Natural killer cell treated with Interleukin-12 subunit alpha and Interleukin-12 subunit beta and Interleukin-15 and Interleukin-18, amount 100 ng/mL, for 72 hours (primary cell): ENCODE data around the gene RAPGEFL1. TPM values are rescaled to one million over a fixed set of nuclear protein-coding genes. Genes with fewer than 3 reads are reported as not detected.
A peak's percentile ranks its signal among the peaks of the same experiment; 100 is the strongest.
"Not testable (repeated sequence)": the region's sequence is repeated elsewhere in the genome, so short reads cannot be mapped to it uniquely, and the experiment has no call there.

Experiments
- ATAC-seq, 2 donors: fragments of 150-1000 bp; cut with Tn5 transposase in 1 of 2; sonication (Bioruptor Pico), chemical (Tn5 transposase) in 1 of 2; 2 replicates each; pipeline ENCODE4 v1.10.0; 2021
- DNase-seq: peaks from one replicate; pipeline ENCODE4 v3.0.0; 2022; ENCODE audit warnings: low spot score
- H3K27ac Mint-ChIP-seq, 2 donors: 1 replicate in 1 of 2; 2 replicates in 1 of 2; pipeline ENCODE4 v1.8.0; 2022; ENCODE audit warnings: mixed read lengths in 2 of 2, mild to moderate bottlenecking in 1 of 2, moderate library complexity in 1 of 2
- H3K27me3 Mint-ChIP-seq, 2 donors: 1 replicate in 1 of 2; 2 replicates in 1 of 2; pipeline ENCODE4 v1.8.0; 2022; ENCODE audit warnings: mixed read lengths in 2 of 2
- H3K36me3 Mint-ChIP-seq: one replicate; pipeline ENCODE4 v1.8.0; 2022; ENCODE audit warnings: mixed read lengths
- H3K4me1 Mint-ChIP-seq, 2 donors: 1 replicate in 1 of 2; 2 replicates in 1 of 2; pipeline ENCODE4 v1.8.0; 2022; ENCODE audit warnings: low read depth in 2 of 2, mixed read lengths in 2 of 2, mild to moderate bottlenecking in 1 of 2
- H3K4me3 Mint-ChIP-seq: one replicate; pipeline ENCODE4 v1.8.0; 2022; ENCODE audit warnings: mixed read lengths
- H3K9me3 Mint-ChIP-seq: 2 replicates; pipeline ENCODE4 v1.8.0; 2022; ENCODE audit warnings: mixed read lengths
- total RNA-seq, 2 donors: library from RNA; stranded (reverse); gene quantifications; one replicate each; pipeline ENCODE4 v1.2.3, GENCODE V29; 2022

The RAPGEFL1 gene, protein sequence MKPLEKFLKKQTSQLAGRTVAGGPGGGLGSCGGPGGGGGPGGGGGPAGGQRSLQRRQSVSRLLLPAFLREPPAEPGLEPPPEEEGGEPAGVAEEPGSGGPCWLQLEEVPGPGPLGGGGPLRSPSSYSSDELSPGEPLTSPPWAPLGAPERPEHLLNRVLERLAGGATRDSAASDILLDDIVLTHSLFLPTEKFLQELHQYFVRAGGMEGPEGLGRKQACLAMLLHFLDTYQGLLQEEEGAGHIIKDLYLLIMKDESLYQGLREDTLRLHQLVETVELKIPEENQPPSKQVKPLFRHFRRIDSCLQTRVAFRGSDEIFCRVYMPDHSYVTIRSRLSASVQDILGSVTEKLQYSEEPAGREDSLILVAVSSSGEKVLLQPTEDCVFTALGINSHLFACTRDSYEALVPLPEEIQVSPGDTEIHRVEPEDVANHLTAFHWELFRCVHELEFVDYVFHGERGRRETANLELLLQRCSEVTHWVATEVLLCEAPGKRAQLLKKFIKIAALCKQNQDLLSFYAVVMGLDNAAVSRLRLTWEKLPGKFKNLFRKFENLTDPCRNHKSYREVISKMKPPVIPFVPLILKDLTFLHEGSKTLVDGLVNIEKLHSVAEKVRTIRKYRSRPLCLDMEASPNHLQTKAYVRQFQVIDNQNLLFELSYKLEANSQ
- total RNA-seq, result 10 to 100 TPM in 1 of 2 donors, 1 to 10 TPM in 1; 5.9 to 17.2 TPM

DNA sequence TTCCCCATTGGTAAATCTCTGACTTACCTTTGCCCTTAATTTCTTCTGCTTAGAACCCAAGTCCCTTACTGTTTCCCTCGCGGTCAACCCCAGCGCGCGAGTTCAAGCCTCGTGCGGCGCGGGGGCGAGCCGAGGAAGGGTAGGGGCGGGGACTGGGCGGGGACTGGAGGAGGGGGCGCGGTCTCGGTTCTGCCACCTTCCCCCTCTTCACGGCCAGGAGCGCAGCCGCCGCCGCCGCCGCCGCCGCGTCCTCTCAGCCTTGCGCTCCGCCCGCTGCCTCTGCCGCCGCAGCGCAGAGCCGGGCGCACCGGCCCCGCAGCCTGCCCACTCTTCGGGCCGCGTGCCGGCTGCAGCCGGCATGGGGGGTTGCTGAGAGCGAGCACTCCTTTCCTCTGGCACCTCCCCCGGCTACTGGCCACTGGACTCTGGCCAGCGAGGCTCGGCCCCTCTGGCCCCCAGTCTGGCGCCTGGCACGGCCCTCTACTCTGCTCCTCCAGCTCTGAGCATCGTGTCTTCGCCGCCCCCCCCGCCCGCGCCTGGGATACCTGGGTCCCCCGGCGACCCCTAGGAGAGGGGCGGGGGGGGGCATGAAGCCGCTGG is at the start of gene RAPGEFL1:
RAPGEFL1 (plus strand) TSS at position 196 of the 600 bp plus-strand sequence; CDS start at position 588, 392 bp downstream.
- Mint-ChIP-seq H3K4me1 (peaks cover 7 to 11% of the 10 kb centered on the region in 2 donors), H3K27ac (no peak within 1 kb of the TSS), H3K9me3 (no peaks in the 10 kb centered on the region), H3K36me3 (peaks cover 4% of the 10 kb centered on the region), H3K27me3 (peaks cover 0 to 2% of the 10 kb centered on the region in 2 donors), H3K4me3 (peak within 1 kb of the TSS; percentile 56)
- DNase-seq, result peak; percentile 78
- ATAC-seq, result peak; percentile 96

DNA sequence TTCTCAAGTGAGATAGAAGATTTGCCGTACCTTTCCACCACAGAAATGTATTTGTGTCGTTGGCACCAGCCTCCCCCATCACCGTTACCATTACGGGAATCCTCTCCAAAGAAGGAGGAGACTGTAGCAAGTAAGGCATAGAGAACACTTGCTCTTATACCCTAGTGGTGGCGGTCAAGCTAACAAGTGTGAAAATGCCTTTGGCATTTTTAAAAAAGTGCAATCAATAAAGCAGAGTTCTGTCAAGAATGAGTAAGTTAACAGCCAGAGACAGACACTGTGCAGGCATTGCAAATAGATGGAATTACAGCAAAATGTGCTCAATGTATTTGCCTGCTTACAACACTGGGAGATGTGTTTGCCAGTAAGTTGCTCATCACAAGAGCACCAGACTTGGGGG is 47.8 kb upstream of the RAPGEFL1 start:
- H3K4me1 Mint-ChIP-seq, result peaks cover 17 to 26% of the 10 kb centered on the region in 2 donors
- DNase-seq (no peak), ATAC-seq (no peak)
- H3K4me3 Mint-ChIP-seq, result no peak overlapping the region
- peaks cover 54% of the 10 kb centered on the region for H3K36me3 Mint-ChIP-seq
- H3K27ac Mint-ChIP-seq, result peak overlapping the region in 1 of 2 donors; percentile 77
- no peaks in the 10 kb centered on the region for H3K27me3 Mint-ChIP-seq
- H3K9me3 Mint-ChIP-seq, result no peaks in the 10 kb centered on the region

DNA sequence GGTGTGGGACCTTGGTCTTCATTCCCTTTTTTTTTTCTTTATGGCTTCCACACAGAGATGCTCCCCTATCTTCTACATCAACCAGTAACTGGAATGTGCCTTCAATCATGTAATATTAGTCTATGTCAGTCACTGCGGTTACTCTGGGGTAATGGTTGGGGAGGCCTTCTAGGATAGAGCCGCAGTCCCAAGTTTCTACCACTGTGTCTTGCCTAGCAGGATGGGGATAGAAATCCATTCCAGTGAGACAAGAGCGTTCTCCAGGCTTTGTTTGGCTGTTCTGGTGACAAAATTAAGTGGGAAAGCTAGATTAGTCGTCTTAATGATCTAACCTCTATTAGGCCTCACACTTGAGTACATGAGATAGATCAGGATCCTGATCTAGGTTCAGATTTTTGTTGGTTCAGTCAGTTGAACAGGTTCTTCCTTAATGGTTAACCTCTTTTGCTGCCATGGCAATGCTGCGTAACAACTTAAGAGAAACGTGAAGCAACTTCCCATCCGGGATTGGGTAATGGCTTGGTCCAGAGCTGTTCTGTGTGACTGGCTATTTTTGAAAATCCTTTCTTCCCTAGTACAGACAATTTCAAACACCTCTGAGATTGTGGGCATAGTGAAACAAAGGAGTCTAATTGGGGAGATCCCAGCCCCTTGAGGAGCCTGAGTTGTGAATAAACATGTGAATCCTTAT is 46.8 kb upstream of the RAPGEFL1 start:
- Mint-ChIP-seq H3K27me3 (no peaks in the 10 kb centered on the region), H3K27ac (peak overlapping the region; percentile 26 to 77), H3K9me3 (no peaks in the 10 kb centered on the region), H3K4me3 (no peak overlapping the region), H3K4me1 (peaks cover 13 to 20% of the 10 kb centered on the region in 2 donors), H3K36me3 (peaks cover 61% of the 10 kb centered on the region)
- DNase-seq (no peak), ATAC-seq (peak in 1 of 2 donors; percentile 43)

DNA sequence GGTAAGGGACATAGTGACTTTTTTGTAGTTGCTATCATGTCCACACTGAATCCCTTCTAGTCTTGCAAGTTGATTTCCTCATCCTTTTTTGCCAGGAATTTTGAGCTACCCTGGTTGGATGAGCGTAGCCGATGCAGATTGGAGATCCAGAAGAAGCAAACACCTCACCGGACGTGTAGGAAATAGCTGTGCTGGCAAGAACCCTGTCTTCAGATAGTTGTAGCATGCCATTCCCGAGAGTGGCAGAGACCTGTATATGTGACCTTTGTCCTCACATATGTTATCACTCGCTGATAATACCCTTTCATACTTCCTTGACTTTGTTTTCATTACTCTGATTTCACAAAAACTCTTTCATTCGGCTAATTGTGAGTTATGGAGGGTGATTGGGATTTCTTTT is 43.1 kb upstream of the RAPGEFL1 start:
- no peak for ATAC-seq
- Mint-ChIP-seq H3K9me3 (no peaks in the 10 kb centered on the region), H3K4me3 (no peak overlapping the region), H3K36me3 (peaks cover 54% of the 10 kb centered on the region), H3K27me3 (no peaks in the 10 kb centered on the region), H3K4me1 (peaks cover 8 to 14% of the 10 kb centered on the region in 2 donors), H3K27ac (peak overlapping the region in 1 of 2 donors; percentile 32)
- DNase-seq, result no peak

DNA sequence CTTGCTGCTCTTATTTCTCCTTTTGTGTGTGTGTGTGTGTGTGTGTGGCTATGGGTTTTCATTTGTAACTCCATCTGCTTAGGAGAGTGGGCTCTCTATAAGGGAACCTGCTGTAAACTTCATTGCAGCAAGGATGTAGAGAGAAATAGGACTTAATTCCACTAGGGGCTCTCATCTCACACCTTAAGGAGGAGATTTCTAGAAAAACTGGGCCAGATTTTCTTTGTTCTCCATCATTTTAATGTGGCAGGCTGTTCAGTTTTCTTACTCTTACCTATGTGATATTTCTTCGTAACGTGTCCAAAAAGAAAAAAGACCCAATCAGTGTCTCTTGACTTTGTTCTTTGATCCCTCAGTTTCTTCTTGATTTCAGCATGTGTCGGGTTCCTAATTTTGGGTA is 41.5 kb upstream of the RAPGEFL1 start:
- H3K9me3 Mint-ChIP-seq, result no peaks in the 10 kb centered on the region
- H3K27ac Mint-ChIP-seq, result peak overlapping the region; percentile 14 to 63
- H3K27me3 Mint-ChIP-seq, result no peaks in the 10 kb centered on the region
- peaks cover 10 to 13% of the 10 kb centered on the region in 2 donors for H3K4me1 Mint-ChIP-seq
- peaks cover 41% of the 10 kb centered on the region for H3K36me3 Mint-ChIP-seq
- no peak overlapping the region for H3K4me3 Mint-ChIP-seq
- DNase-seq (no peak), ATAC-seq (no peak)

DNA sequence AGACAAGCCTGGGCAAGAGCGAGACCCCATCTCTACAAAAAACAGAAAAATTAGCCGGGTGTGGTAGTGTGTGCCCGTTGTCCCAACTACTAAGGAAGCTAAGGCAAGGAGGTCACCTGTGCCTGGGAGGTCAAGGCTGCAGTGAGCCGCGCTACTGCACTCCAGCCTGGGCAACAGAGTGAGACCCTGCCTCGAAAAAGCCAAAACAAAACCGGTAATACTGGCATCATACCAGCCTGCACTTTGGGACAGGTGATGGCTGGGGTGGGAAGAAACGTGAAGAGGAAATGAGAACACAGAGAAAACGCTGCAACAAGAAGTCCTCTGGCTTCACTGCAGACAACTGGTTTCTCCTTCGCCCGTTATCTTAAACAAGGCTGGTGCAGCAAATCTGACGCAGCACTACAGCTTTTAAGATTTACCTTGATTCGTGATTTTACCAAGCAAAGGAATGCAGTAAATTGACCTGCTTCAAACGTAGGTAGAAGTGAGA is 37.7 kb upstream of the RAPGEFL1 start:
- Mint-ChIP-seq H3K27ac (peak overlapping the region; percentile 92 to 96), H3K36me3 (peaks cover 18% of the 10 kb centered on the region), H3K4me3 (peak overlapping the region; percentile 94), H3K4me1 (peaks cover 21 to 24% of the 10 kb centered on the region in 2 donors), H3K9me3 (no peaks in the 10 kb centered on the region), H3K27me3 (no peaks in the 10 kb centered on the region)
- DNase-seq, result no peak
- ATAC-seq, result no peak

DNA sequence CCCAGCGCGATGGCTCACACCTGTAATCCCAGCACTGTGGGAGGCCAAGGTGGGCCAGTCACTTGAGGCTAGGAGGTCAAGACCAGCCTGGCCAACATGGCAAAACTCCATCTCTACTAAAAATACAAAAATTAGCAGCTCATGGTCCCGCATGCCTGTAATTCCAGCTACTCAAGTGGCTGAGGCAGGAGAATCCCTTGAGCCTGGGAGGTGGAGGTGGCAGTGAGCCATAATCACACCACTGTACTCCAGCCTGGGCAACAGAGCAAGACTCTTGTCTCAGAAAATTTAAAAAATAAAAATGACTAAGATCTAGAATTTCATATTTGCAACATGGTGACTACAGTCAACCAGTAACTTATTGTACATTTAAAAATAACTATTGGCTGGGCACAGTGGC is 34.1 kb upstream of the RAPGEFL1 start:
- not testable (repeated sequence) for ATAC-seq, H3K4me3 Mint-ChIP-seq, H3K9me3 Mint-ChIP-seq, H3K27me3 Mint-ChIP-seq, DNase-seq, H3K27ac Mint-ChIP-seq
- H3K36me3 Mint-ChIP-seq, result peaks cover 13% of the 10 kb centered on the region
- peaks cover 32 to 34% of the 10 kb centered on the region in 2 donors for H3K4me1 Mint-ChIP-seq

DNA sequence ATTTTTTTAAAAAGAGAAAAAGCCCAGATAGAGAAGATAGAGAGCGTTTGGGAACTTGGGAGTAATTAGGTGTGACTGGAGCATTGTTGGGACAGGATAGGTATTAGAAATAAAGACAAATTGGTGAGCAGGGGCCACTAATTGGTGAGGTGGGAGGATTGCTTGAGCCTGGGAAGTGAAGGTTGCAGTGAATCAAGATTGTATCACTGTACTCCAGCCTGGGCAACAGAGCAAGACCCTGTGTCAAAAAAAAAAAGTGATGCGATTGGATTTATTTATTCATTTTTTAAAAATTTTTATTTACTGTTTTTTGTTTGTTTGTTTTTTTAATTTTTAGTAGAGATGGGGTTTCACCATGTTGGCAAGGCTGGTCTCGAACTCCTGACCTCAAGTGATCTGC is 31.8 kb upstream of the RAPGEFL1 start:
- Mint-ChIP-seq H3K36me3 (peaks cover 28% of the 10 kb centered on the region), H3K9me3 (no peaks in the 10 kb centered on the region), H3K27ac (peak overlapping the region in 1 of 2 donors; percentile 73), H3K27me3 (no peaks in the 10 kb centered on the region), H3K4me1 (peaks cover 39 to 41% of the 10 kb centered on the region in 2 donors), H3K4me3 (no peak overlapping the region)
- ATAC-seq (no peak), DNase-seq (no peak)

DNA sequence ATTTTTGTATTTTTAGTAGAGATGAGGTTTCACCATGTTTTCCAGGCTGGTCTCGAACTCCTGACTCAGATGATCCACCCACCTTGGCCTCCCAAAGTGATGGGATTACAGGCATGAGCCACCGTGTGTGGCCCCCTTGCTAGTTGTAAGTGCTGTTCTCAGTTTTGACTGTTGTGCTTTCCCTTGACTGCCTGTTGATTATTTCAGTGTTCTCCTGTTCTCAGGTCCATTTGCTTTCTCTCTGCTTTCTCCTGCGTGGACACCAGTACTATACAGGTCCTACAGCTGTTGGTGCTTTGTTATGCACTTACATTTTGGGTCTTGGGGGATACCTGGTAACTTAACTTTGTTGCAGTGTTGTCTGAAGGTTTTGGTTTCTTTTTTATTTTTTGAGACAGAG is 28.7 kb upstream of the RAPGEFL1 start:
- no peak for ATAC-seq
- Mint-ChIP-seq H3K27me3 (no peaks in the 10 kb centered on the region), H3K36me3 (peaks cover 32% of the 10 kb centered on the region), H3K4me1 (peaks cover 31 to 35% of the 10 kb centered on the region in 2 donors), H3K27ac (peak overlapping the region in 1 of 2 donors; percentile 56), H3K4me3 (no peak overlapping the region), H3K9me3 (no peaks in the 10 kb centered on the region)
- no peak for DNase-seq

DNA sequence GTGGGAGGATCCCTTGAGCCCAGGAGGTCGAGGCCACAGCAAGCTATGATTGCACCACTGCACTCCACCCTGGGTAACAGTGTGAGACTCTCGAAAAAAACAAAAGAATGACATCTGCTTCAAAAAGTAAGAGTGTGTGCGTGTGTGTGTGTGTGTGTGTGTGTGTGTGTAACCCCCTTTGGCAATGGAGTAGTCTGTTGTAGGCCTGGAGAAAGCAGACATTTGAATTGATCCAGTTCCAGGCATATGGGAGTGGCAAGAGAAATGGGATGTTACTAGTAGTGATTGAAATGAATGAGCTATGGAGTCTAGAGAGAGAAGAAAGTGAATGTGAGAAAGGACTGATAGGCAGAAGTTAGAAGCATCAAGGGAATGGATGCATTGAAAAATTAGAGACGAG is 27.0 kb upstream of the RAPGEFL1 start:
- Mint-ChIP-seq H3K4me1 (peaks cover 34 to 40% of the 10 kb centered on the region in 2 donors), H3K27ac (no peak overlapping the region), H3K27me3 (no peaks in the 10 kb centered on the region), H3K4me3 (no peak overlapping the region), H3K9me3 (no peaks in the 10 kb centered on the region), H3K36me3 (peaks cover 37% of the 10 kb centered on the region)
- ATAC-seq (no peak), DNase-seq (no peak)

DNA sequence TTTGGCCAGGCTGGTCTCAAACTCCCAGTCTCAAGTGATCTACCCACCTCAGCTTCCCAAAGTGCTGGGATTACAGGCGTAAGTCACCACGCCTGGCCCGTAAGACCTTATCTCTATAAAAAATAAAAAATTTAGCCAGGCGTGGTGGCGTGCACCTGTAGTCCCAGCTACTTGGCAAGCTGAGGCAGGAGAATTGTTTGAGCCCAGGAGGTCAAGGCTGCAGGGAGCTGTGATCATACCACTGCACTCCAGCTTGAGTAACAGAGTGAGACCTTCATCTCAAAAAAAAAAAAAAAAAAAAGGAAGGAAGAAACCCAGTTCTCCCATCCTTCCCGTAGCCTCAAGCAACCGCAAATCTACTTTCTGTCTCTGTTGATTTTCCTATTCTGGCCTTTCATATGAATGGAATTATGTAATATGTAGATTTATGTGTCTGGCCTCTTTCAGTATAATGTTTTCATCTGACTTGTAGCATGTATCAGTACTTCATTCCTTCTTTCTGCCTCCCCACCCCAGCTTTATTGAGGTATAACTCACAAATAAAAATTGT is 25.8 kb upstream of the RAPGEFL1 start:
- Mint-ChIP-seq H3K4me3 (no peak overlapping the region), H3K4me1 (peaks cover 30 to 40% of the 10 kb centered on the region in 2 donors), H3K27ac (peak overlapping the region in 1 of 2 donors; percentile 72), H3K36me3 (peaks cover 37% of the 10 kb centered on the region), H3K27me3 (no peaks in the 10 kb centered on the region), H3K9me3 (no peaks in the 10 kb centered on the region)
- no peak for DNase-seq
- ATAC-seq, result no peak

DNA sequence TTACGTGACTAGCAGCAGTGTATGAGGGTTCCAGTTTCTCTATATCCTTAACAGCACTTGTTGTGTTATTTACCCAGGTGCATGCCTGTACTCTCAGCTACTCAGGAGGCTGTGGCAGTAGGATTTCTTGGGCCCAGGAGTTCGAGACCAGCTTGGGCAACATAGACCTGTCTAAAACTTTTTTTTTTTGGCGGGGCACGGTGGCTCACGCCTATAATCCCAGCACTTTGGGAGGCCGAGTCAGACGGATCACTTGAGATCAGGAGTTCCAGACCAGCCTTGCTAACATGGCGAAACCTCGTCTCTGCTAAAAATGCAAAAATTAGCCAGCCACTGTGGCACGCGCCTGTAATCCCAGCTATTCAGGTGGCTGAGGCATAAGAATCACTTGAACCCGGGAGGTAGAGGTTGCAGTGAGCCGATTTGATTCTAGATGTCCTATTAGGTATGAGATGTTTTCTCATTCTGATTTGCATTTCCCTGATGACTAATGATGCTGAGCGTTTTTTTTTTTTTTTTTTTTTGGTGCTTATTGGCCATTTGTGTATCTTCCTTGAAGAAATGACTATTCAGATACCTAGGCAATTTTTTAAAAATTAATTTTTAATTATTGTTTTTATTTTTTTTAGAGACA is 23.6 kb upstream of the RAPGEFL1 start:
- DNase-seq, result no peak
- Mint-ChIP-seq H3K4me3 (no peak overlapping the region), H3K4me1 (peaks cover 26 to 41% of the 10 kb centered on the region in 2 donors), H3K27ac (peak overlapping the region; percentile 80 to 87), H3K36me3 (peaks cover 28% of the 10 kb centered on the region), H3K27me3 (no peaks in the 10 kb centered on the region), H3K9me3 (no peaks in the 10 kb centered on the region)
- no peak for ATAC-seq

DNA sequence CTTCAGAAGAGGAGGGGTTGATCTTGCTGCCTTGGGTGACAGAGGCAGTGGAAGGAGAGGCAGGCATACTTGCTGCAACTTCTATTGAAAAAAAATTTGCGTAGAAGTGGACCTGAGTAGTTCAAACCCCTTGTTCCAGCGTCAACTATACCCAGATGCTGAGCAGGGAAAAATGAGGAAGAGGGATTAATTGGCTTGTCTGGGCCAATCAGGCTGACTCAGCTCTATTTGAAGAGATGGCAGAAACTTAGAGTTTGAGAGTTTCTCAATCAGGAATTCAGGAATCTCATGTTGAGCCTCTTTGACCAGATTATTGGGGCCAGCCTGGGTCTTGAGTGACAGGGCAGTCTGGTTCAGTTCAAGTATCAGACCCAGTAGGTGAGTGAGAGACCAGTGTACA is 19.3 kb upstream of the RAPGEFL1 start:
- no peak for DNase-seq
- peak overlapping the region in 1 of 2 donors; percentile 52 for H3K27ac Mint-ChIP-seq
- H3K27me3 Mint-ChIP-seq, result no peaks in the 10 kb centered on the region
- peaks cover 11 to 20% of the 10 kb centered on the region in 2 donors for H3K4me1 Mint-ChIP-seq
- H3K36me3 Mint-ChIP-seq, result peaks cover 20% of the 10 kb centered on the region
- no peak for ATAC-seq
- H3K4me3 Mint-ChIP-seq, result no peak overlapping the region
- H3K9me3 Mint-ChIP-seq, result no peaks in the 10 kb centered on the region
